Heart left ventricle (tissue), 16 donors: ENCODE data around the gene CDC20. TPM values are rescaled to one million over a fixed set of nuclear protein-coding genes. Genes with fewer than 3 reads are reported as not detected.
"Not testable (repeated sequence)": the region's sequence is repeated elsewhere in the genome, so short reads cannot be mapped to it uniquely, and the experiment has no call there.

Source experiments
- ATAC-seq, 4 donors: fragments of 200-7000 bp; cut with Tn5 transposase; one replicate each; pipeline ENCODE4 v1.9.1; 2020 to 2022; ENCODE audit warnings: moderate library complexity in 4 of 4, mild to moderate bottlenecking in 3 of 4, moderate number of reproducible peaks in 1 of 4
- DNase-seq, 5 donors: peaks; one replicate each; pipeline ENCODE4 v3.0.0-alpha.2; 2020
- H3K27ac ChIP-seq, 12 donors: fragments of 200-600 bp; sonication (generic) in 4 of 12; one replicate each; pipeline versions ENCODE4 v1.5.0 to v1.8.0; 2016 to 2022; ENCODE audit warnings: mild to moderate bottlenecking in 2 of 12
- H3K27me3 ChIP-seq, 9 donors: fragments of 200-600 bp; sonication (generic) in 2 of 9; one replicate each; pipeline versions ENCODE4 v1.5.1 to v1.8.0; 2016 to 2022; ENCODE audit warnings: mild to moderate bottlenecking in 3 of 9
- H3K36me3 ChIP-seq, 9 donors: fragments of 200-600 bp; sonication (generic) in 2 of 9; one replicate each; pipeline versions ENCODE4 v1.5.0 to v1.8.0; 2018 to 2022; ENCODE audit warnings: mild to moderate bottlenecking in 2 of 9
- H3K4me1 ChIP-seq, 12 donors: fragments of 200-600 bp; sonication (generic) in 4 of 12; one replicate each; pipeline versions ENCODE4 v1.5.0 to v1.8.0; 2016 to 2022; ENCODE audit warnings: mild to moderate bottlenecking in 3 of 12
- H3K4me3 ChIP-seq, 12 donors: fragments of 200-600 bp; sonication (generic) in 4 of 12; one replicate each; pipeline versions ENCODE4 v1.5.0 to v1.8.0; 2017 to 2022; ENCODE audit warnings: mild to moderate bottlenecking in 9 of 12, moderate library complexity in 4 of 12
- H3K9me3 ChIP-seq, 12 donors: fragments of 200-600 bp; sonication (generic) in 4 of 12; one replicate each; pipeline versions ENCODE4 v1.5.0 to v1.8.0; 2016 to 2022; ENCODE audit warnings: mild to moderate bottlenecking in 1 of 12
- CTCF ChIP-seq, 12 donors: fragments of 200-600 bp; sonication (generic) in 4 of 12; IDR thresholded peaks; one replicate each; pipeline versions ENCODE4 v1.5.0 to v1.8.0; 2018 to 2022; ENCODE audit warnings: antibody characterized with exemption in 12 of 12, mild to moderate bottlenecking in 5 of 12
- POLR2A ChIP-seq, 2 donors: fragments of 450-650 bp; IDR thresholded peaks; one replicate each; pipeline ENCODE4 v1.6.1; 2017; ENCODE audit warnings: antibody characterized with exemption in 2 of 2, mild to moderate bottlenecking in 2 of 2, moderate library complexity in 2 of 2
- WGBS, 4 donors: extraction: QIAGEN DNeasy Blood & Tissue Kit in 2 of 4; methylation state at CpG; one replicate each; pipeline versions ENCODE4 v1.1.5 to v1.1.7; 2013 to 2018; 5-methylcytosine and 5-hydroxymethylcytosine counted together
- intact Hi-C, 10 donors: fragments of 100-400 bp; cut with DNase I; formaldehyde crosslinking; loops; one replicate each; pipeline versions ENCODE4 v1.11.1 to v1.14.2; 2022
- polyA plus RNA-seq, 2 donors: library from polyadenylated mRNA; stranded (reverse); fragments of 200-250 nt; gene quantifications; one replicate each; pipeline ENCODE4 v1.2.3, GENCODE V29; 2013
- total RNA-seq, 9 donors: library from RNA; depleted of rRNA in 2 of 9; stranded (reverse); fragments of >200 nt in 2 of 9; fragmentation: NEBNext Ultra II Directional in 3 of 9; extraction: Animal tissue kit (Norgen Biotek cat#: 25700) in 3 of 9; gene quantifications; one replicate each; pipeline versions ENCODE4 v1.1.0 to v1.2.4, GENCODE V29; 2016 to 2023
- donor health status: ischemic (EF 13 %, LVEDD 7.1; RV severe dilation, severe dysfunction).
- donor health status: healthy with polysubstance abuse.
- donor health status: DM: no; HTN: yes; CAD: no.
- donor health status: DM: no; HTN: no; CAD: no.
- donor health status: ischemic (EF 25% LVEDD 6.9; RV normal size, moderate dysfunction).
- donor health status: ischemic (EF 25% LVEDD 5.7; RV mildly dilated, moderate dysfunction).
- donor health status: healthy.
- donor health status: DM: yes; HTN: yes; CAD: no.
- donor health status: ischemic (EF 35%, LVEDD 5.7; RV mildly dilated, moderate dysfunction).
- donor health status: nonischemic (EF 11% LVEDD 7.7; RV severe dilation, severe dysfunction).
- donor health status: DM: yes; HTN: yes; CAD: no.
- donor health status: PGD.
- donor health status: ischemic (EF 29% LVEDD 5.4; RV normal size, mild dysfunction).
- donor health status: nonischemic (EF 23%, LVEDD 6.1; RV moderate dilation, normal function).

Gene CDC20
- total and polyA plus RNA-seq, 11 donors: 0.38 to 16.9 (median 1.5) TPM

- intact Hi-C loops: loop anchor here in 4 of 10 donors (5.0 kb wide), 2 partner anchors 65 to 130 kb away; partner anchors contain the start of gene TIE1 (in 1 of the 4)
- peak overlapping the region; percentile 91 to 99 (median 97) for H3K27ac ChIP-seq
- no peaks in the 10 kb centered on the region for H3K27me3 ChIP-seq
- peak overlapping the region; percentile 54 to 97 (median 90) for H3K4me3 ChIP-seq
- WGBS, 4 donors: 1 to 6% (median 2%) methylated on average over 17 to 48 of the region's 48 CpGs
- no peak for TF ChIP-seq POLR2A (IDR thresholded peaks at IDR 0.05)
- no peak for TF ChIP-seq CTCF (IDR thresholded peaks at IDR 0.05)
- peaks cover 0 to 32% (median 26%) of the 10 kb centered on the region in 12 donors for H3K4me1 ChIP-seq
- H3K9me3 ChIP-seq: no peaks in the 10 kb centered on the region
- peak in 3 of 4 donors; percentile 63 to 73 (median 71) for ATAC-seq
- DNase-seq: peak in 3 of 5 donors; percentile 33 to 70 (median 41)
- H3K36me3 ChIP-seq: peaks cover 3 to 39% (median 33%) of the 10 kb centered on the region in 9 donors
These were observed 8.5 kb downstream of the CDC20 start for GRCh38 chr1:43367026-43367903.

DNA sequence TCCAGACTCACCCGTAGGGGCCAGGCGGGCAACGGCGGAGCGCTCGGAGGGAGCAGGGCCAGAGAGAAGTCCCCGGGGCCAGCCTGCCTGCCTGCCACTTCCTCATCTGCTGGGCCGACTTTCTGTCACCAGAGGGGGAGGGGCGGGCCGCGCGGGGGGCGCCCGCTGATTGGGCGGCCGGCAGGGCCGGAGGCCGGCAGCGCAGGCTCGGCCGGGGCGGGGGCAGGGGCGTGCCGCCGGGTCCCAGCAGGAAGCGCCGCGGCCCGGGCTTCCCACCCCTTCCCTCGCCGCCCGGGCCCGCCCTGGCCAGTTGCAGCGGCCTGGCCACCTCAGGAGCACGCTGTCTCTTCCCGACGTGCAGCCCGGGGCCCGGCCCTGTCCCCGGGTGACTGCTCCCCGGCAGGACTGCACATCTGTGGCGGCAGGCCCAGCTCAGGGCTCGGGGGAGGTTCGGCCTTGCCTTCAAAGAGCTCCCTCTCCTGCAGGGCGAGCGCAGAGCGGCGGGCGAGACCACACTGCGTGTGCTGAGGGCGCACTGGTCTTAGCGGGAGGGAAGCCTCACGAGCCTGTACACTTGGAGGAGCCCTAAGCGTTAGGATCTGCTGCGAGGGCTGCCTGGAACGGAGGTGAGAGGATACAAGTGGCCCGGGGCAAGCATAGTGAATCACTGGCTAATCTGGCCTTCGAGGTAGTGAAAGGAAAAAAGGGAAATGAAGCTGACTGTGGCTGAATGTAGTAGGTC lies 9.3 kb downstream of the CDC20 start, which contains the start of gene ELOVL1:
Gene ELOVL1, minus strand, starts transcription at position 108 of the 742 bp plus-strand sequence. CDS start 2,402 bp downstream, outside the sequence.
- intact Hi-C loops: loop anchor here in 5 of 10 donors (1.0 to 5.0 kb wide), 4 partner anchors 10 to 131 kb away; partner anchors contain the start of genes MED8 (in 2 of the 5), SZT2 (in 2 of the 5), CDC20 (in 1 of the 5) and TIE1 (in 1 of the 5)
- TF ChIP-seq POLR2A (IDR thresholded peaks at IDR 0.05) (peak in 1 of 2 donors; percentile 93), CTCF (IDR thresholded peaks at IDR 0.05) (peak in 5 of 12 donors; percentile 18 to 62 (median 39))
- peak; percentile 86 to 97 (median 94) for ATAC-seq
- no peaks in the 10 kb centered on the region for H3K27me3 ChIP-seq
- H3K27ac ChIP-seq: peak within 1 kb of the TSS; percentile 91 to 99 (median 97)
- H3K4me1 ChIP-seq: peaks cover under 1 to 38% (median 28%) of the 10 kb centered on the region in 12 donors
- peak; percentile 95 to 97 (median 95) for DNase-seq
- H3K36me3 ChIP-seq: peaks cover 3 to 31% (median 25%) of the 10 kb centered on the region in 9 donors
- H3K9me3 ChIP-seq: no peaks in the 10 kb centered on the region
- H3K4me3 ChIP-seq: peak within 1 kb of the TSS; percentile 54 to 97 (median 90)
- WGBS, 4 donors: 0 to 1% (median 0%) methylated on average over 30 to 58 of the region's 58 CpGs

GRCh38 chr1:43368646-43369020 lies 9.9 kb downstream of the CDC20 start:
- H3K4me1 ChIP-seq: peaks cover 3 to 43% (median 33%) of the 10 kb centered on the region in 12 donors
- DNase-seq (no peak), ATAC-seq (no peak)
- no peaks in the 10 kb centered on the region for H3K9me3 ChIP-seq
- peak overlapping the region; percentile 80 to 99 (median 96) for H3K27ac ChIP-seq
- H3K4me3 ChIP-seq: peak overlapping the region; percentile 36 to 97 (median 90)
- 20 to 25% (median 23%) methylated on average over 6 of the region's 6 CpGs for WGBS, 4 donors
- intact Hi-C loops: loop anchor here in 5 of 10 donors (1.0 to 5.0 kb wide), 4 partner anchors 10 to 131 kb away; partner anchors contain the start of genes MED8 (in 2 of the 5), SZT2 (in 2 of the 5), CDC20 (in 1 of the 5) and TIE1 (in 1 of the 5)
- peaks cover 3 to 28% (median 19%) of the 10 kb centered on the region in 9 donors for H3K36me3 ChIP-seq
- H3K27me3 ChIP-seq: no peaks in the 10 kb centered on the region
- TF ChIP-seq POLR2A (IDR thresholded peaks at IDR 0.05) (no peak), CTCF (IDR thresholded peaks at IDR 0.05) (no peak)

DNA sequence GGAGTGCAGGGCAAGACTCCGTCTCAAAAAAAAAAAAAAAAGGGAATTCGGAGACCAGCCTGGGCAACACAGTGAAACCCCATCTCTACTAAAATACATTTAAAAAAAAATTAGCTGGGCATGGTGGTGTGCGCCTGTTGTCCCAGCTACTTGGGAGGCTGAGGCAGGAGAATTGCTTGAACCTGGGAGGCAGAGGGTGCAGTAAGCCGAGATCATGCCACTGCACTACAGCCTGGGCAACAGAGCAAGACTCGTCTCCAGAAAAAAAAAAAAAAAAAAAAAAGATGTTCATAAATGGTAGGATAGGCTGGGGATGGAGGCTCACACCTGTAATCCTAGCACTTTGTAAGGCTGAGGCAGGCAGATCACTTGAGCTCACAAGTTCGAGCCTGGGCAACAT lies 11.0 kb downstream of the CDC20 start:
- H3K36me3 ChIP-seq: peaks cover 0 to 17% (median 8%) of the 10 kb centered on the region in 9 donors
- not testable (repeated sequence) for DNase-seq, H3K27me3 ChIP-seq, H3K4me3 ChIP-seq, H3K27ac ChIP-seq, H3K9me3 ChIP-seq, ATAC-seq
- intact Hi-C loops: loop anchor here in 5 of 10 donors (2.0 to 5.0 kb wide), 3 partner anchors 19 to 132 kb away; partner anchors contain the start of genes MED8 (in 2 of the 5), SZT2 (in 2 of the 5) and TIE1 (in 1 of the 5)
- H3K4me1 ChIP-seq: peaks cover 3 to 48% (median 33%) of the 10 kb centered on the region in 12 donors
- 96 to 99% (median 97%) methylated on average over 6 of the region's 6 CpGs for WGBS, 4 donors
